Measurements from ENCODE around the gene NUBPL.

GRCh38 chr14:31761325-31761724, 200.1 kb downstream of the NUBPL start:
- TF ChIP-seq CTCF (IDR thresholded peaks at IDR 0.05) = no peak
- no peak for TF ChIP-seq POLR2A (IDR thresholded peaks at IDR 0.05)

All from adrenal gland (tissue), 5 donors.